SU-DHL-6 (cell line): ENCODE measurements around the gene SLC26A9.

ENCODE experiments used
- CTCF ChIP-seq: fragments of 200-600 bp; sonication (generic); IDR thresholded peaks from one replicate; pipeline ENCODE4 v1.5.1; 2017; ENCODE audit warnings: antibody characterized with exemption, mild to moderate bottlenecking, low read length, moderate library complexity; ENCODE audit not compliant: insufficient read depth, poor library complexity, severe bottlenecking
- EZH2phosphoT487 ChIP-seq: fragments of 200-600 bp; sonication (generic), shearing (Covaris generic); conservative IDR thresholded peaks from 2 replicates; pipeline ENCODE4 v1.6.1; 2018; ENCODE audit warnings: mild to moderate bottlenecking, antibody characterized with exemption, low read length, moderate library complexity, mixed read lengths

DNA sequence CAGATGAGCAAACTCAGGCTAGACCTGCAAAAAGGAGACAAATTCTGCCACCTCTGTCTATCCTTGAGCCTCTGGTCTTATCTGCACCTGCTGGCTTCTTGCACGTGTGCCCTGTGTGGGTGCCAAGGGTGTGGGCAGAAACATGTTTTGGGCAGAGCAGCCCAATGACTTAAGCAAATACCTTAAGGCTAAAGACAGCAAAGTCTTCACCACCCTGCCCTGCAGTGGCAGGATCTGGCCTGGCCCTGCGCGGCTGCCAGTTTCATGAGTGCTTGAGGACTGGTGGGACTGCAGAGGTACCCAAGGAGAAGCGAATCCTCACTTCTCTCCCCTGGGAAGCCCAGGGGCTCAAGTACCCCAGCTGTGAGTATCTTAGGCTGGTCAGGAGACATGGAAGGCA is 3.8 kb upstream of the SLC26A9 start:
- TF ChIP-seq CTCF (no peak), EZH2phosphoT487 (no peak)
